ENCODE data around the gene CNTNAP4.

Gene CNTNAP4

DNA sequence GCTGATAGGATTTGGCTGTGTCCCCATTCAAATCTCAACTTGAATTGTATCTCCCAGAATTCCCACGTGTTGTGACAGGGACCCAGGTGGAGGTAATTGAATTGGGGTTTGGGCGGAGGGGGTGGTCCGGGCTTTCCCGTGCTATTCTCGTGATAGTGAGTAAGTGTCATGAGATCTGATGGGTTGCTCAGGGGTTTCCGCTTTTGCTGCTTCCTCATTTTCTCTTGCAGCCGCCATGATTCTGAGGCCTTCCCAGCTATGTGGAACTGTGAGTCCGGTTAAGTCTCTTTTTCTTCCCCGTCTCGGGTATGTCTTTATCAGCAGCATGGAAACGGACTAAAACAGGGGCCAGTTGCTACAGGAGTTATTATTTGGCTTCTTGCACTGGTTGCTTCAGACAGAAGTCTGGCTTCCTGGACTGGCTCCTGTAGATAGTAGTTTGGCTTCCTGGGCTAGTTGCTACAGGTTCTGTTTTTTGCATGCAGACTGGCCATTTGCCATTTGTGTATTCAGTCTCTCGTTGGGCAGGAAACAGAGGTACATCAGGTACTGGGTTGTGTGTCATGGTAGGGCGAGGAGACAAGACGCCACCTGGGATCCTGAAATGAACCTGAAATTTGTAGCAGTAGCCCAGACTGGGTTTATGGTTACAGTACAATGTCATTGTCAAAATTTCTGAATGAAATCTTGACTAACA is 32.6 kb downstream of the CNTNAP4 start:
- DNase-seq (ENCODE audit: low spot score): no peak

DNA sequence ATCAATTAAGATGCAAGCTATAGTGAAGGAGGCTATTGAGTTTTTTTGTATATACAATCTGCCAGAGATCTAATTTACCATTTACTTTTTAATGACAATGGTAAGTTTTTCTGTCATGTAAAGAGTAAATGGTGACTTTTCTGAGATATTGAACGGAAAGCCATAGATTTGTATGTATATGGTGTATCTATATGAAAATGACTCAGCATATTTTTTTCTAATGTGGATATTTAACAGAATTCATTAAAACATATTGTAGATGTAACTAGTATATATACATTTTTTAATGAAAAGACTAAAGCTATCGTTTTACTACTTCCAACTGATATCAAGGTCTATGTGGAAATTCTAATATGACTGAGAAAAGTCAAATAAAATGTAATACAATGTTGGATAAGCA is 34.1 kb downstream of the CNTNAP4 start:
- DNase-seq (ENCODE audit: low spot score): no peak

DNA sequence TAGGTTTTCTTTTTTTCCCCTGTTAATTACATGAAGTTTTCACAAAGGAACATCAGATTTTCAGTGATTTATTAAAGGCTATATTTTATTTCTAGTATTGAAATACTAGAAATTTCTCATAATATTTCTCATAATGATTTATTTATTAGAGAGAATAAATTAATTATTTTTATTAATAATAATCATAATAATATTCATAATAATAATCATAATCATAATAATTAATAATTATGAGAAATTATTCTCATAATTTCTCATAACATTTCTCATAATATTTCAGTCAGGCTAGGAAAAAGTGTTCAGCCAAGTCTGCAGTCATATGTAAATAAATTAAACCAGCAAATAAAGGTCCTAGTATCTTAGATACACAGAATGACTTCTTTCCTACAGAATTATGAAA is 41.4 kb downstream of the CNTNAP4 start:
- DNase-seq (ENCODE audit: low spot score): no peak

- no peak for DNase-seq (ENCODE audit: low spot score)
Observed at GRCh38 chr16:76329106-76329505, 51.9 kb downstream of the CNTNAP4 start.

GRCh38 chr16:76335180-76335974 is 58.2 kb downstream of the CNTNAP4 start:
- DNase-seq (ENCODE audit: low spot score): no peak

- no peak for DNase-seq (ENCODE audit: low spot score)
Observed at GRCh38 chr16:76336112-76336511, 58.9 kb downstream of the CNTNAP4 start.

DNA sequence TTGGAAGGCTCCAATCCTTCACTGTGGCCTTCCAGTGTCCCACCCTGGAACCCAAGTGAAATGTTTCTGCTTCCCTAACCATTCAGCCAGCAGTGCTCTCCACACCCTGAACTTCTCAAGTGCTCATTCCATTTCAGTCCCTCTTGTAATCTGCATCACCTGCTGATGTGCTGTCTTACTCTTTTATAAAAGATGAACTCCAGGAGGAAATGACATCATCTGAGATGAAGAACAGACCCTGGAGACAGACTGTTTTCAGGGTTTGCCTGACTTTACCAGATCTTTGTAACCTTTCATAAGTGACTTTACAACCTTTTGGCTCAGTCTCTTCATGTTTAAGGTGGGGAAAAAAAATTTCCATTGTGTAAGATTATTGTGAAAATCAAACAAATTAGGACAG is 61.3 kb downstream of the CNTNAP4 start:
- DNase-seq (ENCODE audit: low spot score): no peak

DNA sequence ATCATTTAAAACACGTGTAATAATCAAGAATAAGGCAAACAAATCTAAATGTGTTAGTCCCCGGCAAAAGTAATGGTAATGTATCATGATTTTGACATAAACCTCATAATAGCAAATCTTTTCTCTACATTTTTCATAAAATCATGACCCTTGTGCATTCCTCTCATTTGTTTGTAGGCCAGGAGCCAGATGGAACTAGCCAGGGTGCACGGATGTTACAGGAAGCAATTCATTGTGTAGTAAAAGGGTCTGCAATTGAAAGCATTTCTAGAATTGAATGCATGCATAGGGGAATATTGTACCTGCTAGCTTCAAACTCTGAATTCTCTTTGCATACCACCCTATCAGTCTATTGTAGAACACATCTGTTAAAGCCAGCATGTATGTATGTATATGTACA is 66.6 kb downstream of the CNTNAP4 start:
- DNase-seq (ENCODE audit: low spot score): no peak

DNA sequence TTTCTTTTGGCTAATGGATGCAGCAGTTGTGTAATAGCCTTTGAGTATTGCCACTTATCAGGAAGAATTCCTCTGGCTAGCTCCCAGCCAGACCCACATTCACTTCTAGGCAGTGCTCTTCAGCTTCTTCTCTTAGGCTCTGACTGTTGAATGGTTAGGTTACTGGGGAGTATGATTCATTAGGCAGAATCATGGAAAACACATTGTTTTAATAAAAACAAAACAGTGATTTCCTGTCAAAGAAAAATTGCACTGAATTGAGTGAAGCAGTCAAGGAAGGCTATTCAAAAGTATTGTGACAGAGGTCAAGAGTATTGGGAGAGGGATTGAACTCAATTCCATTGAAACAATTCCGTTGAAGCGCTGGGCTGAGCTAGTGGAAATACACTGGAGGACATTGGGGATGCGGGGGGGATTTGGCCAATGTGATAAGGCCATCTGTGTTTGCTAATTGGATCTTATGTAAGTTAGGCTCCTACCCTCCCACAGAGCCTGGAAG is 68.0 kb downstream of the CNTNAP4 start:
- DNase-seq (ENCODE audit: low spot score): no peak

DNA sequence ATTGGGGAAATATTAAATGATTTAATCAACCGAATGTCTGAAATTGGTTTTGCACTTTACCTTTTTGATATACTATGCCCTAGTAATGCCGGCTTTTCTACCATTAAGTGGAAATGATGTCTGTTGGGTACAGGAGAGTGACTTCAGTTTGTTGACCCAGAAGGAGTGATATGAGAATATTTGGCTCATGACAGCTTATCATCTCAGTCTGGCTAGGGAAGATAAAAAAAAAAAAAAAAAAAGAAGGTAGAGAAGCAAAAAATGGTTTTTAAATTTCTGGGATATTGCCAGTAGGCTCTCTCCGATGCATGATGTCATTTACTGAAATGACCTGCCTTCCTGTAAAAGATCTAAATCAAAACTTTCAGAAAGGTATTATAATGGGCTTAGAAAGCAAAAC is 69.0 kb downstream of the CNTNAP4 start:
- DNase-seq (ENCODE audit: low spot score): no peak

DNA sequence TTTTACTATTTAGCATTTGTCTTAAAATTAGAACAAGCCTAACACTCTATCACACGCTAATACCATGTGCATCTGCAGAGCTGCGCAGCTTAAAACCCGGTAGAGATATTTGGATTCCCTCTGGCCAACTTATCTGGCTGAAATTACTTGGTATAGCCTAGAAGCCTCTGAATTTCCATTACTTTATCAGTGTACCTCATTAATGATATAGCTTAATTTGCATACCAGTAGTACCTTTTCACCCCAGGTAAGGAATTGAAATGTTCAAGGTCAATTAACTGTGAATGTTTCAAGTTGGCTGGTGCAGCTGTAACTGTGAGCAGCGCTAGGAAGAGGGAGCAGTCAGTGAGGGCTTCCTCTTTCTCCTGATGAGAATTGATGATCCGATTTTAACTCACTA is 74.2 kb downstream of the CNTNAP4 start:
- no peak for DNase-seq (ENCODE audit: low spot score)

DNA sequence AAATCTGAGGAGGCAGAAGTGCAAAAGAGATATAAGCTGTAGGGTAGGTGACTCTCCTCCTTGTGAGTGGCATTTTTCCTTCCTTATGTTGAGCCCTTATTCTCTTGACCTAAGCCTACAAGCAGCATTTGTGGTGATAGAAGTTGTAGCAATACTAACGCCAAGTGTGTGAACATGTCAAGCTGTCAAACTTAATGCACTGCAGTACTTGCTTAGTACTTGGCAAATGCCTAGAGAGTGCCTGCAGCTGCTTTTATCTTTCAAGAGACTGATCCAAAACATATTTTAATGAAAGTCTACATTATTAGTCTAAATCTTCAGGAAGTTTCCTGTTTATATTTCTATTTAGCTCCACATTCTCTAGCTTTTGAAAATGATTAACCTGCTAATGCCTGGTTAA is 83.2 kb downstream of the CNTNAP4 start:
- DNase-seq (ENCODE audit: low spot score): no peak

DNA sequence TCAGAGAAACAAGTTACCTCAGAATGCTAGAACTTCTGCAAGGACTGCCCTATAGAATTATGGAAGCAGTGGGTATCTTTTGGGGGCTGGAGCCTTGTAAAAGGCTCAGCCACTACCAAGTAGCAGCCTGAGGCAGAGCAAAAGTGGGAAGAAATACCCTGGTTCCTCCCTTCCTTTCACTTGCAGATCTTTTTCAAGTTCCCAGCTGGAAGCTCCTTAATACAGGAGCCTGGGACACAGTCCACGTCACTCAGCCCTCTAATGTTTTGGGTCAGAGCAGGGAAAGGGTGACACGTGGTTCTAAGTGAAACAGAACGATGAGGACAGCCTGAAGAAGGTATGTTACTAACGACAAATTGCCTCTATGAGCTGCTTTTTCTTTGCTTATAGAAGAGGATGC is 93.1 kb downstream of the CNTNAP4 start:
- DNase-seq (ENCODE audit: low spot score): no peak

DNA sequence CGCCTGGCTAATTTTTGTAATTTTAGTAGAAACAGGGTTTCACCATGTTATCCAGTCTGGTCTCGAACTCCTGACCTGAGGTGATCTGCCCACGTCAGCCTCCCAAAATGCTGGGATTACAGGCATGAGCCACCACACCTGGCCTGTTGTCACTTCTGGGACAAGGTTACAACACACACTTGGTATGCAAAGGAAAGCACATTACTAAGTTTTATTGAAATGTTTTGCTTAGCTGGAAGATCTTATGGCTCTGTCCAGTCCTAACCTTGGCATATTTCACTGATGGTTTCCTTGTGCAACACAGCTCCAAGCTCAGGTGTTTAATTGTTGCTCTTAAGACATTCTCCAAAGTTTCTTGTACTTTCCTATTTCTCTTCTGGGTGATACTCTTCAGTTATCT is 94.2 kb downstream of the CNTNAP4 start:
- no peak for DNase-seq (ENCODE audit: low spot score)

GRCh38 chr16:76373998-76374397 is 96.8 kb downstream of the CNTNAP4 start:
- no peak for DNase-seq (ENCODE audit: low spot score)

- no peak for DNase-seq (ENCODE audit: low spot score)
Observed at GRCh38 chr16:76376988-76377387, 99.8 kb downstream of the CNTNAP4 start.

DNA sequence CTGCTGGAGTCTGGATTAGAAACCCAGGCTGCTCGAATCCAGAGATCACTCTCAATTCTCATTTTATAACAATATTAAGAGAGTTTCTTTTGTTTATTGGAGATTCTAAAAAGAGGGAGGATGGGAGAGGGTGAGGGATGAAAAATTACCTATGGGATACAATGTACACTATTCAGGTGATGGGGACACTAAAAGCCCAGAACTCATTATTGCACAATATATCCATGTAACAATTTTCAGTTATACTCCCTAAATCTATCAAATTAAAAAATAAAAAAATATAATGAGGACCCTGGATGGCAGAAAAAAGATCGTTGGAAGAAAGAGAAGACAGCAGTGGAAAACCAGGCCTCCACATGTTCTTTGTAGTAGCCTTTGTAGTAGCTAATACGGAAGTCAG is 100.8 kb downstream of the CNTNAP4 start:
- DNase-seq (ENCODE audit: low spot score): no peak

- no peak for DNase-seq (ENCODE audit: low spot score)
Observed at GRCh38 chr16:76381096-76381495, 103.9 kb downstream of the CNTNAP4 start.

DNA sequence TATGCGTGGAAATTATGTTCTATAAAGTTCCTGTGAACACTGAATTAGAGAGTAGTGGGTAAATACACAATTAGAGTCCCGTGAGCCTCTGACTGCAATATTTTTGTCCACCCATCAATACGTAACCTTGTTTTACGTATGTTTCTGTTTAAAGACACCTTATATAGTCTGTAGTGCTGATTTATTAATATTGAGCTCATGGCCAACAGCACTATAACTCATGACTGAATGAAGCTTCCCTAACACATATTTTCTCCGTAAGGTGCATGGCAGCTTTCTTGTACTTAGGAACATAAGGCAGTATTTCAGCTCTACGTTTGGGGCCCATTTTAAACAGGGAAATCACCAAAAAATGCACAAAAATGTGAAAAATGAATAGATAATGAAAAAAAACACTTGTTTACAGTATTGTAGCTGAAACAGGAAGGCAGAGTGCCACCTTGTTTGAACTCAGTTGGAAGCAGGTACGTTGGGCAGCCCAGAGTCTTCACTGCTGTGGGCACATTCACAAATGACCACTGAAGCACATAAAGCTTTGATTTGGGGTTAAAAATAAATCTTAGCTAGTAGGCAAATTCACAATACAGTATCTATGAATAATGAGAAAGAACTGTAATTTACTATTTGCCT is 108.5 kb downstream of the CNTNAP4 start:
- DNase-seq (ENCODE audit: low spot score): no peak

- DNase-seq (ENCODE audit: low spot score): no peak
Observed at GRCh38 chr16:76386784-76387183, 109.6 kb downstream of the CNTNAP4 start.

GRCh38 chr16:76387994-76388393 is 110.8 kb downstream of the CNTNAP4 start:
- no peak for DNase-seq (ENCODE audit: low spot score)

- no peak for DNase-seq (ENCODE audit: low spot score)
Observed at GRCh38 chr16:76389126-76389525, 111.9 kb downstream of the CNTNAP4 start.

- DNase-seq (ENCODE audit: low spot score): no peak
Observed at GRCh38 chr16:76390476-76390875, 113.3 kb downstream of the CNTNAP4 start.
